ELR (cell line): Measurements from ENCODE around the gene ZNF763.
A peak's percentile ranks its signal among the peaks of the same experiment; 100 is the strongest.
"Not testable (repeated sequence)": the region's sequence is repeated elsewhere in the genome, so short reads cannot be mapped to it uniquely, and the experiment has no call there.

Experiments
- DNase-seq: peaks from one replicate; pipeline ENCODE4 v3.0.0-alpha.2; 2015; ENCODE audit warnings: low read depth

ZNF763 gene

DNA sequence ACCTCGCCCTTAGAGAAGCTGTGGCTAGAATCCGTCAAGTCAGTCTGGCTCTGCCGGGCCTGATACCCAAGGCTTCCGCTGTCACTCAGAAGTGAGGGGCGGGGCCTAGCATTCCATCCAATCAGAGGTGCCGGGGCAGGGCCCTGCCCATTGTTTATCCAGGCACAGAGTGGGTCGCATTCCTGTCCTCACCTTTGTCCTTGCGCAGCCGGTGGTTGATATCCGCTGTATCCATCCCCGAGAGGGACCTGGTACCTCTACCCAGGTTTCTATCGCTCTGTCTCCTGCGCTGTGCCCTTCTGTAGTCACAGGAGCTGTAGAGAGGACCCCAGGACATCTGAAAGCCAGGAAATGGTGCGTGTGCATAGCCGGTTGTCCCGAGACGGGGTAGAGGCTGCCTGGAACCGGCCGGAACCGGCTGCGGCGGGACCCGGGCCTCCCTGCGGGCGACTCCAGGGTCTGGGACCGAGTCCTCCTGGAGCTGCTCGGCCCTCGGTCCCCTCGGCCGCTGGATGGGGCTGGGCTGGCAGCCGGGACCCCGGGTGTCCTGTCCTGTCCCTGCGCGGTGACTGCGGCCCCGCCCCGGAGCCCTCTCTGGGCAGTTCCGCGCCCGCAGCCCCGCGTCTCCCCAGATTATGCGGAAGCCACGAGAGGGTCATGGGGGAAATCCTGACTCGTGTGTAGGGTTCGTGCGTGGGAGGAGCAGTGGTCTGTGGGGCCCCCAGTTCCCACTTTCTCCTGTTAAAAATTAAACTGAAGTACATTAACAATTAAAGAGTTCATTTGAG lies at the start of gene ZNF763:
ZNF763 (plus strand) TSS at position 183 of the 788 bp plus-strand sequence; CDS start at position 352, 169 bp downstream.
- peak; percentile 90 for DNase-seq

GRCh38 chr19:11921852-11922495 lies 42.9 kb upstream of the ZNF763 start:
- no peak for DNase-seq

GRCh38 chr19:11924886-11925650 lies 39.8 kb upstream of the ZNF763 start, which contains the start of gene ZNF700:
Gene ZNF700, plus strand, starts transcription at chr19:11925107. Its CDS starts 104 bp downstream, at chr19:11925211.
- DNase-seq = peak; percentile 95

- DNase-seq = peak; percentile 11
Measured at GRCh38 chr19:11925651-11926187, 39.1 kb upstream of the ZNF763 start.

DNA sequence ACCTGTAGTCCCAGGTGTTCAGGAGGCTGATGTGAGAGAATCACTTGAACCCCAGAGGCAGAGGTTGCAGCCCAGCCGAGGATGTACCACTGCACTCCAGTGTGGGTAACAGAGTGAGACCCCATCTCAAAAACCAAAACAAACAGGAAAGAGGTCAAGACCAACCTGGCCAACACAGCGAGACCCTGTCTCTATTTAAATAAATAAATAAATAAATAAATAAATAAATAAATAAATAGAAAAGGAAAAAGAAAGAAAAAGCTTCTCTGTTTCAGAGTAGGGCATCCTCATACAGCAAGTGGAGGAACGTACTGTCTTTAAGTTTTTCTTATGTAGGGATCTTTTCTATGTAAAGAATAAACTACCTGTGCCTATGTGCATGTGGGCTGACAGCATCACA lies 37.6 kb upstream of the ZNF763 start:
- DNase-seq = no peak

DNA sequence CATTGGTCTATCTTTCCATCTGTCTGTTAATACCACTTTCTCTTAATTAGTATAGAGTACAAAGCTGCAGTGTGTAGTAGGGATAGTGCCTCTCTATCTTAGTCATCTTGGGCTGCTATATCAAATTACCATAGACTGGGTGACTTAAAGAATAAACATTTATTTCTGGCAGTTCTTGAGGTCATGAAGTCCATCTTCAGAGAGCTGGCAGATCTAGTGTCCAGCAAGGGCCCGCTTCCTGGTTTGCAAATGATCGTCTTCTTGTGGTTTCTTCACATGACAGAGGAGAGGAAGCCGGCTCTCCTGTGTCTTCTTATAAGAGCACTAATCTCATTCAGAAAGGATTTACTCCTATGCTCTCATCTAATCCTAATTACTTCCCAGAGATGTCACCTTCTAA lies 33.8 kb upstream of the ZNF763 start:
- DNase-seq = peak; percentile 37

- no peak for DNase-seq
Measured at GRCh38 chr19:11931513-11931912, 33.3 kb upstream of the ZNF763 start.

DNA sequence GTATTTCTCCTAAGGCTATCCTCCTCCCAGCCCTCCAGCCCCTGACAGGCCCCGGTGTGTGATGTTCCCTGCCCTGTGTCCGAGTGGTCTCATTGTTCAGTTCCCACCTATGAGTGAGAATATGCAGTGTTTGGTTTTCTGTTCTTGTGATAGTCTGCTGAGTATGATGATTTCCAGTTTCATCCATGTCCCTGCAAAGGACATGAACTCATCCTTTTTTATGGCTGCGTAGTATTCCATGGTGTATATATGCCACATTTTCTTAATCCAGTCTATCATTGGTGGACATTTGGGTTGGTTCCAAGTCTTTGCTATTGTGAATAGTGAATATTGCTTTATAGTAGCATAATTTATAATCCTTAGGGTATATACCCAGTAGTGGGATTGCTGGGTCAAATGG lies 29.0 kb upstream of the ZNF763 start:
- DNase-seq = not testable (repeated sequence)

DNA sequence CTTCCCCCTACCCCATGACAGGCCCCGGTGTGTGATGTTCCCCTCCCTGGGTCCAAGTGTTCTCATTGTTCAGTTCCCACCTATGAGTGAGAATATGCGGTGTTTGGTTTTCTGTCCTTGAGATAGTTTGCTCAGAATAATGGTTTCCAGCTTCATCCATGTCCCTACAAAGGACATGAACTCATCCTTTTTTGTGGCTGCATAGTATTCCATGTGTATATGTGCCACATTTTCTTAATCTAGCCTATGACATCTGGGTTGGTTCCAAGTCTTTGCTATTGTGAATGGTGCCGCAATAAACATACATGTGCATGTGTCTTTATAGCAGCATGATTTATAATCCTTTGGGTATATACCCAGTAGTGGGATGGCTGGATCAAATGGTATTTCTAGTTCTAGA lies 26.5 kb upstream of the ZNF763 start:
- not testable (repeated sequence) for DNase-seq

DNA sequence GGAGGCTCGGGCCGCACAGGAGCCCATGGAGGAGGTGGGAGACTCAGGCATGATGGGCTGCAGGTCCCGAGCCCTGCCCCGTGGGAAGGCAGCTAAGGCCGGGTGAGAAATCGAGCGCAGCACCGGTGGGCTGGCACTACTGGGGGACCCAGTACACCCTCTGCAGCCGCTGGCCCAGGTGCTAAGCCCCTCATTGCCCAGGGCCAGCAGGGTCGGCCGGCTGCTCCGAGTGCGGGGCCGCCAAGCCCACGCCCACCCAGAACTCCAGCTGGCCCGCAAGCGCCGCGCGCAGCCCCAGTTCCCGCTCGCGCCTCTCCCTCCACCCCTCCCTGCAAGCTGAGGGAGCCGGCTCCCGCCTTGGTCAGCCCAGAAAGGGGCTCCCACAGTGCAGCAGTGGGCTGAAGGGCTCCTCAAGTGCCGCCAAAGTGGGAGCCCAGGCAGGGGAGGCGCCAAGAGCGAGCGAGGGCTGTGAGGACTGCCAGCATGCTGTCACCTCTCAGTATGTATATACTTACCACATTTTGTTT lies 23.4 kb upstream of the ZNF763 start:
- DNase-seq = not testable (repeated sequence)

GRCh38 chr19:11942008-11942842 lies 22.6 kb upstream of the ZNF763 start:
- DNase-seq = no peak

DNA sequence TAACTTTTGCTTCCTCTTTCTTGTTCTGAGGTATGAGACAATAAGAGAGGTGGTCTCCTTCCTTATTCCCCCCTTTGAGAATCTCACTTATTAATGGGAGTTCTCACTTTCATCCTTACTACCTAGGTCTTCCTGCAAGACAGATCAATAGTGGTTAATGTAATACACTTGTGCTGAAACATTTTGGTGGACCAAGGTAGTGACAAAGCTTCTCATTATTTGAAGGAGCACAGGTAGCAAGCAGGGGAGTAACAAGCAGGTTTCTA lies 22.1 kb upstream of the ZNF763 start:
- DNase-seq = peak; percentile 17

DNA sequence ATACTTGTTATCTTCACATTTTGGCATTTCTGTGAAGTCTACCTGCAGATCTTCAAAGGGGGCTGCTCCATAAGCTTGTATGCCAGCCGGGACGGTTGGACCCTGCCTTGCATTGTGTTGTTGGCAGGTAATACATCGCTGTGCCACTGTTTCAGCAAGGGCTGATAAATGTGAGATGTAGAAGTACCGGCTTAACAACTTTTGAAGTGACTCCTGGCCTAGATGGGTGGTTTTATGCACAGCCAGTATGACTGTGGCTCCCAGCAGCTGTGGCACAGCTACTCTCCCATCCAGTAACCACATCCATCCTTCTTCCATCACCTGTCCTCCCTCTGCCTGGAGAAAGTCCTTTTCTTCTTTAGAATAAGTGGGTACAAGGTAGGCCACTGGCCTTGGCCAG lies 20.2 kb upstream of the ZNF763 start:
- no peak for DNase-seq

GRCh38 chr19:11948646-11949045 lies 16.2 kb upstream of the ZNF763 start:
- no peak for DNase-seq

- no peak for DNase-seq
Measured at GRCh38 chr19:11949201-11949600, 15.6 kb upstream of the ZNF763 start.

GRCh38 chr19:11949614-11950080 lies 15.2 kb upstream of the ZNF763 start:
- not testable (repeated sequence) for DNase-seq

- no peak for DNase-seq
Measured at GRCh38 chr19:11950312-11950711, 14.5 kb upstream of the ZNF763 start.

GRCh38 chr19:11963566-11964355 lies 1.1 kb upstream of the ZNF763 start:
- peak; percentile 75 for DNase-seq

DNA sequence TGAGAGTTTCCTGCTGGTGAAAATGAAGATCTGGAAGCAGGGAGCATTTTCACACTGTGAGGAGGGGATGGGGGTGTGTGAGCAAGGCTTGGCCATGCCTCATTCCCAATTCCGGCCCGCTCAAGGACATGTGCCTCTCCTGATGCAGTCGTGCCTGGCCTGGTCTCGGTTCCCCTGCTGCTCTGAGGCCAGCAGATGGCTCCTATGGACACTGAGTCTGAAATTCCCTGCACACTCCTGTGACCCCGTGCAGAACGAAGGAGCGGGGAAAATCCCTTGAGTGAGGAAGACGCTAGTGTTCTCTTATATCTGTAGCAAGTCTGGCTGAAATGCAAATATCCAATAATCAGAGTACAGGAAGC lies 363 bp upstream of the ZNF763 start:
- no peak for DNase-seq

DNA sequence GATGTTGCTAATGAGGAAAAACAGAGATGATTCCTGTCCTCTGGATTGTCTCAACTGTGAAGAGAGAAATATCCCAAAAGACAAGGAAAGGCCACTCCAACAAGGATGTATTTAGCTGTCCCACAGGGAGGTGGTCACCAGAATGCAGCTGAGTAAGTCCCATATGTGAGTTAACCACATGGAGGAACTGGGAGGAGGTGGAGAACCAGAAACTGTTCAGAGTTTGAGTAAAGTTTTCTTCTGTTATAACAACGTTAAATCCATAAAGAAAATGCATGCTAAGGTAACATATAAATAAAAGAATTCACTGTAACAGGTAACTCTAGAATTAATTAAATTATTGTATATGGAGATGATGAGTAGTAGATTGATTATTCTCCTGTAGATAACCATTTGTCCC lies 5.3 kb downstream of the ZNF763 start:
- no peak for DNase-seq

DNA sequence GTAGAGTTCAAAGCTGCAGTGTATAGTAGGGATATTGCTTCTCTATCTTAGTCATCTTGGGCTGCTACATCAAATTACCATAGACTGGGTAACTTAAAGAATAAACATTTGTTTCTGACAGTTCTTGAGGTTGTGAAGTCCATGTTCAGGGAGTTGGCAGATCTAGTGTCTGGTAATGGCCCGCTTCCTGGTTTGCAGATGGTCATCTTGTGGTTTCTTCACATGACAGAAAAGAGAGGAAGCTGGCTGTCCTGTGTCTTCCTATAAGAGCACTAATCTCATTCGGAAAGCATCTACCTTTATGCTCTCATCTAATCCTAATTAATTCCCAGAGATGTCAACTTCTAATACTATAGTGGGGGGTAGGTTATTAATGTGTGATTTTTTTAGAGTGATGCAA lies 6.2 kb downstream of the ZNF763 start:
- no peak for DNase-seq
